Endothelial cell of umbilical vein (primary cell): ENCODE measurements around the gene RASSF3. TPM values are rescaled to one million over a fixed set of nuclear protein-coding genes. Genes with fewer than 3 reads are reported as not detected.

Experiments used
- BruUV-seq: library from RNA; stranded (reverse); fragments of 400-500 nt; replicated peaks from 2 replicates; lab custom pipeline; 2021; lab: Mats Ljungman, UMichigan
- CTCF ChIA-PET: fragments of 300-600, 350-600 bp; sonication (Branson Sonifier 250); formaldehyde crosslinking; loops from one replicate; lab custom pipeline; 2021; ENCODE audit warnings: antibody characterized with exemption, inconsistent platforms; lab: Charles Lee
- POLR2A ChIA-PET: fragments of 300-600, 350-600 bp; sonication (Branson Sonifier 250); formaldehyde crosslinking; loops from one replicate; lab custom pipeline; 2021; ENCODE audit warnings: antibody characterized with exemption, inconsistent platforms; lab: Charles Lee
- DNase-seq: peaks from one replicate; pipeline ENCODE4 v3.0.0-alpha.2; 2011; ENCODE audit warnings: low read depth, low spot score
- FAIRE-seq: peaks from 2 replicates; lab custom pipeline; 2011; peaks lifted over from hg19 to GRCh38; lab: Jason Lieb, UNC
- H2AFZ ChIP-seq: 2 replicates; pipeline ENCODE4 v1.6.0; 2012; ENCODE audit warnings: low read depth, low read length, control low read depth, inconsistent platforms
- H3K27ac ChIP-seq: 2 replicates; pipeline ENCODE4 v1.5.1; 2011; ENCODE audit warnings: low read depth, mild to moderate bottlenecking, control low read depth, low read length, moderate library complexity; ENCODE audit not compliant: insufficient read depth
- H3K27me3 ChIP-seq, 2 experiments: 2 replicates each; pipeline versions ENCODE4 v1.6.0 to v1.6.1; 2011; ENCODE audit warnings: low read length in 2 of 2, mixed read lengths in 1 of 2; ENCODE audit not compliant: control insufficient read depth in 2 of 2, insufficient read depth in 2 of 2
- H3K36me3 ChIP-seq, 2 experiments: 2 replicates in 1 of 2; 3 replicates in 1 of 2; pipeline ENCODE4 v1.5.1; 2011; ENCODE audit warnings: low read length in 2 of 2, mild to moderate bottlenecking in 1 of 2, moderate library complexity in 1 of 2; ENCODE audit not compliant: control insufficient read depth in 2 of 2, insufficient read depth in 2 of 2; ENCODE audit errors: extremely low read depth in 1 of 2
- H3K4me1 ChIP-seq: 3 replicates; pipeline ENCODE4 v1.5.1; 2011; ENCODE audit warnings: mild to moderate bottlenecking, low read length; ENCODE audit not compliant: control insufficient read depth, insufficient read depth; ENCODE audit errors: extremely low read depth
- H3K4me2 ChIP-seq: 2 replicates; pipeline ENCODE4 v1.6.1; 2011; ENCODE audit warnings: low read length, control low read depth, mixed read lengths; ENCODE audit not compliant: insufficient read depth
- H3K4me3 ChIP-seq, 3 experiments: fragments of 200-600 bp in 1 of 3; sonication (generic), shearing (Covaris generic) in 1 of 3; replicated peaks in 1 of 3; 2 replicates each; pipeline ENCODE4 v1.5.1; 2011 to 2016; ENCODE audit warnings: control low read depth in 3 of 3, low read length in 3 of 3, mild to moderate bottlenecking in 2 of 3, inconsistent platforms in 1 of 3, low read depth in 1 of 3, moderate library complexity in 1 of 3; ENCODE audit not compliant: insufficient read depth in 1 of 3
- H3K79me2 ChIP-seq: 2 replicates; pipeline ENCODE4 v1.6.0; 2012; ENCODE audit warnings: low read length, inconsistent platforms; ENCODE audit not compliant: control insufficient read depth, insufficient read depth
- H3K9ac ChIP-seq: replicated peaks from 2 replicates; pipeline ENCODE3; 2011; ENCODE audit warnings: low read length, control low read depth; ENCODE audit not compliant: insufficient read depth; ENCODE audit errors: extremely low read depth
- H3K9me1 ChIP-seq: replicated peaks from 3 replicates; pipeline ENCODE4 v1.6.0; 2011; ENCODE audit warnings: mild to moderate bottlenecking, low read length; ENCODE audit not compliant: control insufficient read depth, insufficient read depth; ENCODE audit errors: extremely low read depth
- H3K9me3 ChIP-seq: replicated peaks from 2 replicates; pipeline ENCODE4 v1.5.1; 2012; ENCODE audit warnings: low read length, inconsistent platforms; ENCODE audit not compliant: control insufficient read depth, insufficient read depth
- H4K20me1 ChIP-seq: replicated peaks from 2 replicates; pipeline ENCODE3; 2011; ENCODE audit warnings: mild to moderate bottlenecking, low read length; ENCODE audit not compliant: control insufficient read depth, insufficient read depth; ENCODE audit errors: extremely low read depth
- EZH2 ChIP-seq: IDR thresholded peaks from 2 replicates; pipeline ENCODE4 v1.6.1; 2012; ENCODE audit warnings: borderline replicate concordance, low read depth, mild to moderate bottlenecking, moderate library complexity, low read length, inconsistent platforms; ENCODE audit not compliant: severe bottlenecking
- FOS ChIP-seq: IDR thresholded peaks from 2 replicates; pipeline ENCODE4 v1.6.1; 2011; ENCODE audit warnings: mild to moderate bottlenecking, low read length, moderate library complexity, borderline replicate concordance; ENCODE audit not compliant: insufficient read depth
- GATA2 ChIP-seq: IDR thresholded peaks from 2 replicates; pipeline ENCODE4 v1.7.0; 2011; ENCODE audit warnings: low read depth, mild to moderate bottlenecking, moderate library complexity, mixed read lengths, low read length; ENCODE audit not compliant: insufficient read length, insufficient read depth
- JUN ChIP-seq: IDR thresholded peaks from 2 replicates; pipeline ENCODE4 v1.6.1; 2011; ENCODE audit warnings: borderline replicate concordance, low read depth; ENCODE audit not compliant: insufficient read length, insufficient read depth
- MYC ChIP-seq: IDR thresholded peaks from one replicate; pipeline ENCODE4 v1.6.1; 2011; ENCODE audit warnings: mild to moderate bottlenecking, low read depth, low read length
- POLR2A ChIP-seq: IDR thresholded peaks from 2 replicates; pipeline ENCODE4 v1.6.1; 2012; ENCODE audit warnings: low read depth, mild to moderate bottlenecking, control low read depth, low read length
- POLR2AphosphoS5 ChIP-seq: IDR thresholded peaks from 2 replicates; pipeline ENCODE4 v1.6.1; 2012; ENCODE audit warnings: low read depth, mild to moderate bottlenecking, control low read depth, low read length, moderate library complexity; ENCODE audit not compliant: insufficient read depth
- dilution Hi-C: fragments of 300-500 bp; cut with MboI; formaldehyde crosslinking; loops from one replicate; pipeline ENCODE4 v1.15.0; 2019; ENCODE audit warnings: low sequenced_read_pairs; ENCODE audit not compliant: extremely low pct_ligation_motif_present
- intact Hi-C: fragments of 100-400 bp; cut with micrococcal nuclease; formaldehyde crosslinking; loops from one replicate; pipeline ENCODE4 v1.10.0; 2022
- polyA plus RNA-seq, 4 experiments: library from polyadenylated mRNA; depleted of rRNA in 3 of 4; stranded (reverse) in 3 of 4; unstranded in 1 of 4; fragments of >200 nt; gene quantifications; 2 replicates each; pipeline versions ENCODE4 v1.2.1 to v1.2.3, GENCODE V29; 2011 to 2012; ENCODE audit warnings: missing spikeins in 1 of 4
- total RNA-seq: library from RNA; stranded (reverse); gene quantifications from 2 replicates; pipeline ENCODE4 v1.2.3, GENCODE V29; 2021
- TF ChIP-seq, protein P1 (sequence below): IDR thresholded peaks from 2 replicates; pipeline ENCODE4 v1.6.1; 2011; ENCODE audit not compliant: insufficient read depth, insufficient read length
- TF ChIP-seq, protein P2 (sequence below), 2 donors: IDR thresholded peaks; 1 replicate in 1 of 2; 2 replicates in 1 of 2; pipeline ENCODE4 v1.5.1; 2011; ENCODE audit warnings: low read length in 2 of 2, mild to moderate bottlenecking in 2 of 2, moderate library complexity in 2 of 2, control low read depth in 1 of 2, inconsistent platforms in 1 of 2, low read depth in 1 of 2; ENCODE audit not compliant: insufficient read depth in 1 of 2; ENCODE audit errors: extremely low read depth in 1 of 2

RASSF3 gene
- total and polyA plus RNA-seq, 2 donors (not counting 3 experiments of a cell fraction or from before 2014, with no cell fraction given), result 20.2 to 60.8 TPM

DNA sequence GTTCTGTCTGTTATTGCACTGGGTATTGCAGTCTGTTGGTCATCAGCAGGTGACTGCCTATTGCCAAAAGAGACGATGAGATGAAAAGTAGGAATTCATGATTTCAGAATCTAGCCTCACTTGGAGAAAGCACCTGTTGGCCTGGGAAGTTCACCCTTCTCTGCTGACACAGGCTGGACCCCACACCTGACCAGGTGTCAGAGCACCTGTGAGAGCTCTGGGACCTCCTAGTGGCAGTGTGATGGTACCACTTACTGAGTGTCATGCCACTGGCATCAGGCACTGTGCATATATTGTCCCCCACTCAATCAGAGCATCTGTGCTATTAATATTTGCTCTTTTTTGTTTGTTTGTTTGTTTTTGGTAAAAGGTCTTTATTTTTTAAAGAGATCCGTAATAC lies 68.0 kb downstream of the RASSF3 start:
- Histone ChIP-seq H2AFZ (no peak overlapping the region), H3K4me1 (peaks cover 74% of the 10 kb centered on the region), H3K9me3 (no peaks in the 10 kb centered on the region), H3K4me3 (no peak overlapping the region), H3K9me1 (no peaks in the 10 kb centered on the region), H3K79me2 (peaks cover 81% of the 10 kb centered on the region), H4K20me1 (no peaks in the 10 kb centered on the region), H3K9ac (no peak overlapping the region), H3K27ac (peak overlapping the region; percentile 93), H3K4me2 (no peak overlapping the region), H3K27me3 (no peaks in the 10 kb centered on the region), H3K36me3 (no peaks in the 10 kb centered on the region)
- FAIRE-seq, result no peak
- ChIA-PET POLR2A (no interaction called here), CTCF (interaction anchor here (1.0 to 1.3 kb wide), 4 partner anchors 8 to 95 kb away, joined by 3 to 4 read pairs (median 4); no protein-coding TSS in a partner anchor)
- intact Hi-C loops (no loop called here), dilution Hi-C loops (no loop called here)
- no peak for DNase-seq
- no peak for TF ChIP-seq MYC
- TF ChIP-seq, protein P1, sequence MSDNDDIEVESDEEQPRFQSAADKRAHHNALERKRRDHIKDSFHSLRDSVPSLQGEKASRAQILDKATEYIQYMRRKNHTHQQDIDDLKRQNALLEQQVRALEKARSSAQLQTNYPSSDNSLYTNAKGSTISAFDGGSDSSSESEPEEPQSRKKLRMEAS, result no peak
- TF ChIP-seq POLR2A, result no peak
- TF ChIP-seq FOS, result no peak
- TF ChIP-seq EZH2, result no peak
- no peak for TF ChIP-seq POLR2AphosphoS5
- TF ChIP-seq, protein P2, sequence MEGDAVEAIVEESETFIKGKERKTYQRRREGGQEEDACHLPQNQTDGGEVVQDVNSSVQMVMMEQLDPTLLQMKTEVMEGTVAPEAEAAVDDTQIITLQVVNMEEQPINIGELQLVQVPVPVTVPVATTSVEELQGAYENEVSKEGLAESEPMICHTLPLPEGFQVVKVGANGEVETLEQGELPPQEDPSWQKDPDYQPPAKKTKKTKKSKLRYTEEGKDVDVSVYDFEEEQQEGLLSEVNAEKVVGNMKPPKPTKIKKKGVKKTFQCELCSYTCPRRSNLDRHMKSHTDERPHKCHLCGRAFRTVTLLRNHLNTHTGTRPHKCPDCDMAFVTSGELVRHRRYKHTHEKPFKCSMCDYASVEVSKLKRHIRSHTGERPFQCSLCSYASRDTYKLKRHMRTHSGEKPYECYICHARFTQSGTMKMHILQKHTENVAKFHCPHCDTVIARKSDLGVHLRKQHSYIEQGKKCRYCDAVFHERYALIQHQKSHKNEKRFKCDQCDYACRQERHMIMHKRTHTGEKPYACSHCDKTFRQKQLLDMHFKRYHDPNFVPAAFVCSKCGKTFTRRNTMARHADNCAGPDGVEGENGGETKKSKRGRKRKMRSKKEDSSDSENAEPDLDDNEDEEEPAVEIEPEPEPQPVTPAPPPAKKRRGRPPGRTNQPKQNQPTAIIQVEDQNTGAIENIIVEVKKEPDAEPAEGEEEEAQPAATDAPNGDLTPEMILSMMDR (IDR thresholded peaks at IDR 0.05; ENCODE audit: extremely low read depth in 1 of 2, insufficient read depth in 1 of 2, low read depth in 1 of 2, low read length in 2 of 2), result no peak
- TF ChIP-seq GATA2, result no peak
- TF ChIP-seq JUN, result no peak
- no TSS peak for BruUV-seq
